ENCODE measurements around the gene GOLPH3L. TPM values are rescaled to one million over a fixed set of nuclear protein-coding genes. Genes with fewer than 3 reads are reported as not detected.
"Not testable (repeated sequence)": the region's sequence is repeated elsewhere in the genome, so short reads cannot be mapped to it uniquely, and the experiment has no call there.

The GOLPH3L gene
- total RNA-seq, 2 donors from 2014 or later, result 14.1 to 18.7 TPM

DNA sequence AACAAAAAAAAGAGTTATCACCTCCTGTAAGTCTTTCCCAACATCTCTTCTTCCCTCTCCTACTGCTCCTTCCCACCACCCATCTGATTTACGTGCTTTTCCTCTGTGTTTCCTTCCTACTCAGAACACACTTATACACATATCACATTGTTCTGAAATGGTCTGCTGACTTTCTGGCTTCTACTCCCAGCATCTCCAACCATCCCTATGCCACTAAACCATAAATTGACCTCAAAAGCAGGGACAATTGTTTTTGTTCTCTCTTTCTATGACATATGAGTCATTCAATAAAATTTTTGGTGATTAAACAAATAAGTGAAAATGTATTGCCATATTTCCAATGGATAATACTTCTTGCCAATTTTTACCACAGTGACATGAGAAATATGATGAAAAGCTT, 8.2 kb downstream of the GOLPH3L start:
- no peak for ATAC-seq
- Mint-ChIP-seq H3K9me3 (no peaks in the 10 kb centered on the region), H3K27me3 (no peaks in the 10 kb centered on the region), H3K36me3 (peaks cover 6% of the 10 kb centered on the region), H3K4me1 (ENCODE audit: low read depth in 2 of 2) (peaks cover 9 to 11% of the 10 kb centered on the region in 2 donors), H3K27ac (no peak overlapping the region), H3K4me3 (no peak overlapping the region)
- DNase-seq (ENCODE audit: low spot score), result no peak

DNA sequence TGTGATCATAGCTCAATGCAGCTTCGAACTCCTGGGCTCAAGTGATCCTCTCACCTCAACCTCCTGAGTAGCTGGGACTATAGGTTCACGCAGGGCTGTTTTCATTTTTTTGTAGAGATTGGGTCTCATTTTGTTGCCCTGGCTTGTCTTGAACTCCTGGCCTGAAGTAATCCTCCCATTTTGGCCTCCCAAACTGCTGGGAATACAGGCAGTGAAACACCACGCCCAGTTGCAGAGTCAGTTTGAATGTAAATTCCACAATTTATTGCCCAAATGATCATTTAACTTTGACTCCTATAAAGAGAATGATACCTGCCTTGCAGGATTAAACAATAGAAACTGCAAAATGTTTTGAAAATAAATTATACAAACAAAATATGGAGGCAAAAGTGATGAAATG, 10.7 kb downstream of the GOLPH3L start:
- ATAC-seq (no peak), DNase-seq (ENCODE audit: low spot score) (no peak)
- H3K4me3 Mint-ChIP-seq, result no peak overlapping the region
- no peaks in the 10 kb centered on the region for H3K9me3 Mint-ChIP-seq
- H3K36me3 Mint-ChIP-seq, result peaks cover 6% of the 10 kb centered on the region
- H3K27ac Mint-ChIP-seq, result peak overlapping the region in 1 of 2 donors; percentile 25
- no peaks in the 10 kb centered on the region for H3K27me3 Mint-ChIP-seq
- peaks cover 11 to 14% of the 10 kb centered on the region in 2 donors for H3K4me1 Mint-ChIP-seq (ENCODE audit: low read depth in 2 of 2)

DNA sequence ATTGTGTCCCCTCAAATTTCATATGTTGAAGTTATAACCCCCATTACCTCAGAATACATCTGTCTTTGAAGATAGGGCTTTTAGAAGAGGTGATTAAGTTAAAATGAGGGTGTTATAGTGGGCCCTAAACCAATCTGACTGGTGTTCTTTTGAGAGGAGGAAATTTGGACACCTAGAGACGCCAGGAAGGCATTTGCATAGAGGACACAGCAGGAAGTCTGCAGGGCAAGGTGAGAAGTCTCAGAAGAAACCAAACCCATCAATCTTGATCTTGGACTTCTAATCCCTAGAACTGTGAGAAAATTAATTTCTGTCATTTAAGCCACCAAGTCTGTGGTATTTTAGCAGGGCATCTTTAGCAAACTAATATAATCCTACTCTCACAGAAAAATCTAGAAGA, 13.0 kb downstream of the GOLPH3L start:
- Mint-ChIP-seq H3K9me3 (no peaks in the 10 kb centered on the region), H3K36me3 (peaks cover 5% of the 10 kb centered on the region), H3K27ac (peak overlapping the region; percentile 51 to 77), H3K27me3 (no peaks in the 10 kb centered on the region), H3K4me1 (ENCODE audit: low read depth in 2 of 2) (peaks cover 10 to 14% of the 10 kb centered on the region in 2 donors), H3K4me3 (peak overlapping the region; percentile 56)
- ATAC-seq (peak; percentile 77 to 79), DNase-seq (ENCODE audit: low spot score) (no peak)

DNA sequence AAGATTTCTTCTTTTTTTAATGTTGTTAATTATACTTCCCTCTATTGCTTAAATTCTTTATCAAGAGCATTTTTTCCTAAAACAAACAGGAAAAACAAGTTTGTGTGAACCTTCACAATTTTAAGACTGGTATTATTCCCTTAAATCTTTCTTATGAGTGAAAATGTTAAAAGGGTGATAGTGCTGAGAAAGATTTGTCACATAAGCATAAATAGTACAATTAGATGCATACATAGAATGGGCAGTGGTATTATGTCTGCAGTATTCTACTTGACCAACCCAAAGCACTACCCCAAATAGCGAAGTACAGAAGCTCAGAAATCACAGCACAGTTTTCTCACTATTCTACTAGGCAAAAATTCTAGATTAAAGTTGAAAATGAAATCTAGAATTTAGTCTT, 18.0 kb downstream of the GOLPH3L start:
- no peak for DNase-seq (ENCODE audit: low spot score)
- Mint-ChIP-seq H3K27me3 (no peaks in the 10 kb centered on the region), H3K4me1 (ENCODE audit: low read depth in 2 of 2) (peaks cover 4 to 8% of the 10 kb centered on the region in 2 donors)

DNA sequence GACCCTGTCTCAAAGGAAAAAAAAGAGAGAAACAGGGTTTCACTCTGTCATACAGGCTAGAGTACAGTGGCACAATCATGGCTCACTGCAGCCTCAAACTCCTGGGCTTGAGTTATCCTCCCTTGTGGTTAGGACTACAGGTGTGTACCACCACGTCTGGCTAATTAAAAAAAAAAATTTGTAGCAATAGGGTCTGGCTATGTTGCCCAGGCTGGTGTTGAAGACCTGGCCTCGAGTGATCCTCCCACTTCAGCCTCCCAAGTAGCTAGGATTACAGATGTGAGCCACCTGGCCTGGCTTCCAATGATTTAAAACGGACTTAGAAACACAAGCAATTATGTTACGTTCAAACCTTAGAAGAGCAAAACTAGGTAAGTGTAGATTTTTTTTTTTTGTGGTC, 22.1 kb downstream of the GOLPH3L start:
- no peak for ATAC-seq

More for the DNA sequence above, 18.0 kb downstream of the GOLPH3L start:
- Mint-ChIP-seq H3K9me3 (no peaks in the 10 kb centered on the region), H3K36me3 (no peaks in the 10 kb centered on the region), H3K4me3 (no peak overlapping the region), H3K27ac (no peak overlapping the region)
- ATAC-seq, result no peak

DNA sequence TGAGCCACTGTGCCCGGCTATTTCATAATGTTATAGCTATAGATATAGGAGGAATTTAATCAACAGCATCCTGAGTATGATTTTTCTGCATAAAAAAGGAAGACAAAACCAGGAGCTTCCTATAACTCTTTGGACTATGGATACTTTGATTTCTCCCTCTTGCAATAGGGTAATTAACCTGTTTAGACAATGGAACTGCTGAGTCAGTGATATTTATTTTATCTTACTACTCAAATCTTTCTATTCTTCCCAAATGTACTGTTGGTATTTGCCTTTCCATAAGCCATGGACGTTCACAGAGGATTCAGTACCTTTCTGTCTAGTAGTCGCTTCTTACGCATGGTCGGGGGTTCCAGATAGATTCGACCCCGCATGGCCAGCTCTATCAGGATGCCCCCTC, 33.6 kb downstream of the GOLPH3L start:
- Mint-ChIP-seq H3K4me3 (no peak overlapping the region), H3K27me3 (no peaks in the 10 kb centered on the region), H3K4me1 (ENCODE audit: low read depth in 2 of 2) (peaks cover 2 to 3% of the 10 kb centered on the region in 2 donors), H3K9me3 (no peaks in the 10 kb centered on the region), H3K36me3 (peaks cover 11% of the 10 kb centered on the region), H3K27ac (no peak overlapping the region)
- ATAC-seq (no peak), DNase-seq (ENCODE audit: low spot score) (no peak)

More for the DNA sequence above, 22.1 kb downstream of the GOLPH3L start:
- Mint-ChIP-seq H3K27me3 (no peaks in the 10 kb centered on the region), H3K36me3 (no peaks in the 10 kb centered on the region), H3K4me3 (no peak overlapping the region), H3K4me1 (ENCODE audit: low read depth in 2 of 2) (peaks cover 0 to 3% of the 10 kb centered on the region in 2 donors), H3K9me3 (no peaks in the 10 kb centered on the region), H3K27ac (no peak overlapping the region)
- DNase-seq (ENCODE audit: low spot score), result no peak

DNA sequence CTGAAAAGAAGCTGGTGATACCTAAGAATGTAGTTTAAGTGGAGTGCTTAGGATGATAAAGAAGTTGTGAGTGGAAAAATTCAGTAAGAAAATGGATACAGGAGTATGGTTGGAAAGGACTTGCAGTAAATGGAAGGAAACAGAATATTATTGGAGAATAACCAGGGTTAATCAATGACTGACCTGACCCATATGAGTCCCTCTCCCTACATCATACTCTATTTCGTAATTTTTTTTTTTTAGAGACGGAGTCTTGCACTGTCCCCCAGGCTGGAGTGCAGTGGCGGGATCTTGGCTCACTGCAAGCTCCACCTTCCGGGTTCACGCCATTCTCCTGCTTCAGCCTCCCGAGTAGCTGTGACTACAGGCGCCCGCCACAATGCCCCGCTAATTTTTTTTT, 34.1 kb downstream of the GOLPH3L start:
- Mint-ChIP-seq H3K27ac (no peak overlapping the region), H3K9me3 (no peaks in the 10 kb centered on the region), H3K4me1 (ENCODE audit: low read depth in 2 of 2) (peaks cover 2 to 3% of the 10 kb centered on the region in 2 donors), H3K36me3 (peaks cover 11% of the 10 kb centered on the region), H3K4me3 (no peak overlapping the region), H3K27me3 (no peaks in the 10 kb centered on the region)
- ATAC-seq (no peak), DNase-seq (ENCODE audit: low spot score) (no peak)

DNA sequence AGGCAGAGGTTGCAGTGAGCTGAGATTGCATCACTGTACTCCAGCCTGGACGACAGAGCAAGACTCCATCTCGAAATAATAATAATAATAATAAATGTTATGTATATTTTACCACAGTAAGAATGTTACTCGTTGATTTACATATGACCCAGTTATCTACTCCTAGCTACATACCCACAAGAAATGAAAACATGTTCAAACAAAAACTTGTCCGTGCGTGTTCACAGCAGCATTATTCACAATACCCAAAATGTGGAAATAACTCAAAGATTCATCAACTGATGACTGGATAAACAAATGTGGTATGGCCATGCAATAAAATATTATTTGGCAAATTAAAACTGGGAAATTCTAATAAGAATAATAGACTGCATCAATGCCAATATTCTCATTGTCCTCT, 35.8 kb downstream of the GOLPH3L start:
- ATAC-seq (no peak), DNase-seq (ENCODE audit: low spot score) (no peak)
- peaks cover 11% of the 10 kb centered on the region for H3K36me3 Mint-ChIP-seq
- H3K9me3 Mint-ChIP-seq, result no peaks in the 10 kb centered on the region
- H3K4me3 Mint-ChIP-seq, result no peak overlapping the region
- no peak overlapping the region for H3K27ac Mint-ChIP-seq
- H3K27me3 Mint-ChIP-seq, result no peaks in the 10 kb centered on the region
- peaks cover 2 to 3% of the 10 kb centered on the region in 2 donors for H3K4me1 Mint-ChIP-seq (ENCODE audit: low read depth in 2 of 2)

DNA sequence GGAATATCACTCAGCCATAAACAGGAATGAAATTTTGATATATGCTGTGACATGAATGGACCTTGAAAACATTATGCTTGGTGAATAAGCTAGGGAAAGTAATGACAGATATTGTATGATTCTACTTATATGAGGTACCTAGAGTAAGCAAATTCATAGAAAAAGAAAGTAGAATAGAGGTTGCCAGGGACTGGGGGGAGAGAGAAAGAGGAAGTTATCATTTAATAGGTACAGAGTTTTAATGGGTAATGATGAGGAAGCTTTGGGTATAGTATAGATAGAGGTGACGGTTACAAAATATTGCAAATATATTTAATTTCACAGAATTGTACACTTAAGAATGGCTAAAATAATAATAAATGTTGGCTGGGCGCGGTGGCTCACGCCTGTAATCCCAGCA, 36.4 kb downstream of the GOLPH3L start:
- Mint-ChIP-seq H3K4me3 (no peak overlapping the region), H3K36me3 (peaks cover 11% of the 10 kb centered on the region), H3K27ac (no peak overlapping the region), H3K9me3 (no peaks in the 10 kb centered on the region), H3K4me1 (ENCODE audit: low read depth in 2 of 2) (peaks cover under 1% of the 10 kb centered on the region in 2 donors), H3K27me3 (no peaks in the 10 kb centered on the region)
- ATAC-seq, result no peak
- no peak for DNase-seq (ENCODE audit: low spot score)

DNA sequence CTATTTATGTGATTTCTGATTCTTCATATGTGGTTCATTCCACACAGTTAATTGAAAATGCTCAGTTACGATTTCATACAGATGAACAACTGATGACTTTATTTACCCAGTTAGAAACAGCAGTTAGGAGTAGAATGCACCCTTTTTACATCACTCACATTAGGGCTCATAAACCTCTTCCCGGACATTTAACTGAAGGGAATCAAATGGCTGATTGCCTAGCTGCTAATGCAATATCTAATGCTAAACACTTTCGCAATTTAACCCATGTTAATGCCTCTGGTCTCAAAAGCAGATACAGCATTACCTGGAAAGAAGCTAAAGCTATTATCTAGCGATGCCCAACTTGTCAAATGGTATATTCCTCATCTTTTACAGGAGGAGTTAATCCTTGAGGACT, 39.9 kb downstream of the GOLPH3L start:
- not testable (repeated sequence) for ATAC-seq; DNase-seq (ENCODE audit: low spot score); H3K27ac Mint-ChIP-seq; H3K36me3 Mint-ChIP-seq; H3K27me3 Mint-ChIP-seq; H3K4me3 Mint-ChIP-seq; H3K4me1 Mint-ChIP-seq (ENCODE audit: low read depth in 2 of 2); H3K9me3 Mint-ChIP-seq

DNA sequence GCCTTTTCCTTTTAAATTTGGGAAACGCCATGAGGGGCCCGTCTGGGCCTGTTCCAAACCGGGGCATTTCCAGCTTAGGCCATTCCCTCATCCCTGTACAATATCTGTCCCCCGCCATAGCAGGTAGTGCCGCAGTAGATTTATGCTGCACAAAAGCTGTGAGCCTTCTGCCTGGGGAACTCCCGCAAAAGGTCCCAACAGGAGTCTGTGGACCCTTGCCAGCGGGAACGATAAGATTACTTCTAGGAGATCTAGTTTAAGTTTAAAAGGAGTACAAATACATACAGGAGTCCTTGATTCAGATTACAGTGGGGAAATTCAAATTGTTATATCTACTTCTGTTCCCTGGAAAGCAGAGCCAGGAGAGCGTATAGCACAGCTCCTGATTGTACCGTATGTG, 42.3 kb downstream of the GOLPH3L start:
- not testable (repeated sequence) for H3K4me3 Mint-ChIP-seq; H3K36me3 Mint-ChIP-seq; ATAC-seq; H3K9me3 Mint-ChIP-seq; H3K27ac Mint-ChIP-seq; DNase-seq (ENCODE audit: low spot score); H3K27me3 Mint-ChIP-seq; H3K4me1 Mint-ChIP-seq (ENCODE audit: low read depth in 2 of 2)

DNA sequence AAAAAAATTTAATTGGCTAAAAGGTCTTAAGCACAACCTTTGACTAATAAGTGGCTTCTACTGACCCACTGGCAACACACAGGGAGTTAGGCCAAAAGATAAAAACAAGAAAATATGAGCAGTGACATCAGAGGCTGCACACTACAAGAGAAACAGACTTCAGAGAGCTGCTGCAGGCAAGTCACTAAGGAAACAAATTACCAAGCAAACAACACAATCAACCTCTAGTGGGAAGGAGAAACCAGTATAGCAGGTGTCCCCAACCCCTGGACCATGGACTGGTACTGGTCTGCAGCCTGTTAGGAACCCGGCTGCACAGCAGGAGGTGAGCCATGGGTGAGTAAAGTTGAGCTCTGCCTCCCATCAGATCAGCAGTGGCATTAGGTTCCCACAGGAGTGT, 46.8 kb downstream of the GOLPH3L start:
- Mint-ChIP-seq H3K4me1 (ENCODE audit: low read depth in 2 of 2) (no peaks in the 10 kb centered on the region), H3K27me3 (no peaks in the 10 kb centered on the region), H3K9me3 (no peaks in the 10 kb centered on the region), H3K4me3 (no peak overlapping the region), H3K36me3 (peaks cover 7% of the 10 kb centered on the region), H3K27ac (no peak overlapping the region)
- DNase-seq (ENCODE audit: low spot score) (no peak), ATAC-seq (no peak)

DNA sequence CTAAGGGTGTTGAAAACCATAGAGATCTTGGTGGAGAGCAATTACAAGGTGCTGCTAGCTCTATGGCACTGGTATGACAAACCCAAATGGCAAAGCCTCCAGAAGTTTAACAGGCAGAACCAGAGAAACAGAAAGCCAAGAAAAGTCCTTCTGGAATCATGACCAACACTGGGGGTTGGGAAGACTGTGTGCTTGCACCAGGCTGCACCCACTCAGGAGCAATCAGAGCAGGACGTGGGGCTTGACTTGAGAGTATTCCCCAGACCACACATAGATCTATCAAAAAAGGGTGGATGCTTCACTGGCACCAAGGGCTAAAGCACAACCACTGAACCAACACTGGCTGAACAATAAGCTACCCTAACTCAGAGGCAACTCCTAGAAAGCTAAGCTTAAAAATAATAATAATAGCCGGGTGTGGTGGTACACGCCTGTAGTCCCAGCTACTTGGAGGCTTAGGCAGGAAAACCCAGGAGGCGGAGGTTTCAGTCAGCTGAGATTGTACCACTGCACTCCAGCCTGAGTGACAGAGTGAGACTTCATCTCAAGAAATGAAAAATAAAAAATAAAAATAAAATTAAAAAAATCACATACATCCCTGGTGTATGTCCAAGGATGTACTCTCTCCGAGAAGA, 47.4 kb downstream of the GOLPH3L start:
- H3K36me3 Mint-ChIP-seq, result peaks cover 7% of the 10 kb centered on the region
- no peak for ATAC-seq
- H3K4me3 Mint-ChIP-seq, result no peak overlapping the region
- H3K27me3 Mint-ChIP-seq, result no peaks in the 10 kb centered on the region
- H3K27ac Mint-ChIP-seq, result peak overlapping the region in 1 of 2 donors; percentile 17
- H3K9me3 Mint-ChIP-seq, result no peaks in the 10 kb centered on the region
- H3K4me1 Mint-ChIP-seq (ENCODE audit: low read depth in 2 of 2), result no peaks in the 10 kb centered on the region
- DNase-seq (ENCODE audit: low spot score), result no peak

DNA sequence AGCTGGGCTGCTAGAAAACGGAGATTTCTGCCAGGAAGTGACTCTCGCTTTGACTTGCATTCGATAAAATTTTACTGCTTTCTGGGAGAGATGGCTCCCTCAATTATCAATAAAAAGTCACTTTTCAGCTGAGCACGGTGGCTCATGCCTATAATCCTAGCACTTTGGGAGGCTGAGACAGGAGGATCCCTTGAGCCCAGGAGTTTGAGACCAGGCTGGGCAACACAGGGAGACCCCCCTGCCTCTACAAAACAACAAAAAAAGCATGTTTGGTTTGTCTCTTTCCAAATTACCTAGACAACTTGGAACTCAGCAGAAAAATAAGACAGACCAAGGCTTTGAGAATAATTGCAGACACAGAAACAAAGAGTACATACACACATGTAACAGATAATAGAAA, 54.7 kb downstream of the GOLPH3L start:
- Mint-ChIP-seq H3K27me3 (no peaks in the 10 kb centered on the region), H3K4me3 (no peak overlapping the region), H3K9me3 (no peaks in the 10 kb centered on the region), H3K4me1 (ENCODE audit: low read depth in 2 of 2) (no peaks in the 10 kb centered on the region), H3K27ac (no peak overlapping the region), H3K36me3 (no peaks in the 10 kb centered on the region)
- DNase-seq (ENCODE audit: low spot score) (no peak), ATAC-seq (no peak)
